GM21423 (cell line): ENCODE measurements around the gene PRR12.
A peak's percentile ranks its signal among the peaks of the same experiment; 100 is the strongest.

Experiments
- ATAC-seq: cut with Tn5 transposase; IDR thresholded peaks from one replicate; pipeline ENCODE4 v1.9.1; 2021; ENCODE audit warnings: mild to moderate bottlenecking, moderate library complexity; ENCODE audit not compliant: unreplicated experiment

Gene PRR12

DNA sequence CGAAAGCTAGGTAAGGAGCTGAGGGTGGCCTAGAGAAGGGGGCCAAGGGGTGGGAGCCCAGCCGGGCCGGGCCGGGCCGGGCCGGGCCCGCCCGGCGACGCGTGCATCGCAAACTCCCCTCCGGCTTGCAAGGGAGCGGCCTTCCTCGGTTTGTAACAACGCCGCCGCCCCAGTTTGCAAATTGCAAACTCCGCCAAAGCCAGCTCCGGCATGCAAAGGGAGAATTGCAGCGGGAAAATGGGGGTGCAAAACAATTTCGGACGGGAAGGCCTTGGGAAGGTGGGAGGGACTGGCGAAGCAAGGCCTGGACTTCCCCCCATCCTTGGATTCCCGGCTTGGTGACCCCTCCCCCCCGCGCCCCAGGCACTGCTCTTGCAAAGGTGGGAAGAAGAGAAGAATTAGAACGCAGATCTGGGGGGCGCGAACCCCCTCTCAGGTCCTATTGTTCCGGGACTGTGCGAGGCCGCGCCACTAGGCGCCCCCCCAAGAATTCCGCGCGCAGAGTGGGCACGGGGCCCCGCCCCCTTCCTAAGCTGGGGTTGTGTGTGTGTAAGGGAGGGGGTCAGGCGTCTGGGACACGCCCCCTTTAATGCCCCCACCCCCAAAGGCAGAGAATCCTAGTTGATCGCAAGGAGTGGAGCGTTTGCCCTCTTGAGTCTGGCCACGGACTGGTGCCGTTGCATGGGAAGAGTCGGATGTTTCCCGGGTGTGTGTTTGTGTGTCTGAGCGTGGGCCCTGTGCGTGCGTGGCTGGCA lies 926 bp downstream of the PRR12 start:
- ATAC-seq: no peak

DNA sequence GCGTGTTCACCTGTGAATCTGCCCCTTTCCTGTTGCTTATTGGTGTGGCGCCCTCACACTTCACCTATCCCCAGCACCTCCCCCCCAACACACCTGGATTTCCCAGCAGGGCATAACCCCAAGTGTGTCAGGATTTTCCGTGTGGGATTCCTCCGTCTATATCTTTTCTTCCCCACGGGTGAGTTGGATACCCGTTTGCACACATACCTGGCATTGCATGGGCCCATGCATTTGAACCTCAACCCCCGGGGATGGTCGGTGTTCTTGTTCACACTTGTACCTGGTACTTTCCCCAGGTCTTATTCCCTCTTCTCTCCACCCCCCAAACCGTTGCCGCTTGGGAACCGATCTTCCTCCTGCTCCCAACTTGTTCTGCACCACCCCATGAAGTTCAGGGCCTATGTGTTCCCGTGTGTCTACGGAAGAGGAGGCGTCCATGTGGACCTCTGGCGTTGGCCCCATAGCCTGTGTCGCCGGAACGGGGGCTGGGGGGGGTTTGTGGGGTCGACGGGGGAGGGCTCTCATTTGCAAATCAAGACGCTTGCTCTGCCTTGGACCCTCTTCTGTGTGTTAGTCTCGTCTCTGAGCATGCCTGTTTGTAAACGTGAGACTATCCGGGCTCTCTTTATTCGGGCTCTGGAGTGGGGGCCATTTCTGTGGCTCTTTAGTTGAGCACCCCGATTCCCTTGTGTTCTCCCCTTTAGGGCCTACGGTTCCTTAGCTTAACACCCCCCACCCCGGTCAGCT lies 1.7 kb downstream of the PRR12 start:
- ATAC-seq: no peak

DNA sequence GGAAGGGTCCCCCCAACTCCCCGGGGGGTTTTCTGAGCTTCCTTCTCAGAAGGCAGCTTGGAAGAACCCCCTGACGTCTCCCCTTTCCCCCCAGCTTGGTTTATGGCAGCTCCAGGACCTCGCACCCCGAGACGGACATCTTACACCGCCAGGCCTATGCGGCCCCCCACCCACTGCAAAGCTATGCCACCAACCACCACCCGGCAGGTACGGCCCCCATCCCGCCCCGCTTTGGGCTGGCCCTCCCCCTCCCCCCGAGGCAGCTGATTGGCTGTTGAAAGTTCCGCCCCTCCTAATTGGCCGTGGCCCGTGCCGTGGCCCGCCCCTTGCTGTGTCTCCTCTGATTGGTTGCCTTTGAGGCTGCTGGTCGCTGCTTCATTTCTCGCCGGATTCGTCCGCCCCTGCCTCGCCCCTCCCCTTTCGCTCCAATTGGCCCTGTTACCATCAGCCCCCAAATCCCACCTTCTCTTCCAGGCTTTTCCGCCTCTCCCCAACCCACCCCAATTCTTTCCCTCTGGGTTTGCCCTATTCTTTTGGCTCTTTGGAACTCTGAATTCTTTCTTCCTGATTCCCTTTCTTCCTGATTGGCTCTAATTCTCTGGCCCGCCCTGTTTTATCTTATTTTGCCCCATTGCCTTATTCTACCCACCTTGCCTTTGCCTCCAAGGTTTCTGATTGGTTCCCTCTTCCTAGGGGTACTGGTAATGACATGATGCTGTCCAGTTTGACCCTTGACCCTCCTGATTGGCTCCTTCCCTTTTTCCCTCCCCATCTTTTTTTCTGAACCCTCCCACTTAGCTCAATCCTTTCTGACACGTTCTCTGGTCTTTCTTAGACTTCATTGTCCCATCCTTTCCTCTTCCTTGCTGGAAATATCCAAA lies 2.5 kb downstream of the PRR12 start:
- ATAC-seq: peak; percentile 39

DNA sequence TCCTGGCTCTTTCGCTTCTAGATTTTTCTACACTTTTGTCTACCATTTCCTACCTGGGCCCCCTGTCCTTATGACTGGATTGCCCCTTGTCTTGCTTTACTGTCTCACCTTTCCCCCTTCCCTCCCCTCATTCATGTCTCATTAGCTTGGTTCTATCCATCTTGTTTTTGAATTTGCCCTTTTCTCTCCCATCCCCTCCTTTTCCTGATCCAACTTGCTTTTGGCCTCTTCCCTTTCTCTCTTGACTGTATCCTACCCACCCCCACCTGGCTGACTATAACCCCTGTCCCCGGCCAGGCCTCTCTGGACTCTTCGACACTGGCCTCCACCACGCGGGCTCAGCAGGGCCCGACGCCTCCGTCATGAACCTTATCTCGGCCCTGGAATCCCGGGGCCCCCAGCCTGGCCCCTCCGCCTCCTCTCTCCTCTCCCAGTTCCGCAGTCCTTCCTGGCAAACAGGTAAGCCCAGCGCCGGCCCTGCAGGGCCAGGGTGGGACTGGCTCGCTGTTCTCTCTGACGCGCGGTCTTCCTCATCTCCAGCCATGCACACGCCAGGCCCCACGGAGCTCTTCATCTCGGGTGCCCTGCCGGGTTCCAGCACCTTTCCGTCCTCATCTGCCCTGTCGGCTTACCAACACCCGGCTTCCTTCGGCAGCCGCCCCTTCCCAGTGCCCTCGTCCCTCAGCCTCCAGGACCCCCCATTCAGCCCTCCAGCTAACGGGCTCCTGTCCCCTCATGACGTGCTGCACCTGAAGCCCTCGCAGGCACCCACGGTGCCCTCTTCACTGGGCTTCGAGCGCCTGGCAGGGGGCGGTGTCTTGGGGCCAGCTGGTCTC lies 3.4 kb downstream of the PRR12 start:
- no peak for ATAC-seq

DNA sequence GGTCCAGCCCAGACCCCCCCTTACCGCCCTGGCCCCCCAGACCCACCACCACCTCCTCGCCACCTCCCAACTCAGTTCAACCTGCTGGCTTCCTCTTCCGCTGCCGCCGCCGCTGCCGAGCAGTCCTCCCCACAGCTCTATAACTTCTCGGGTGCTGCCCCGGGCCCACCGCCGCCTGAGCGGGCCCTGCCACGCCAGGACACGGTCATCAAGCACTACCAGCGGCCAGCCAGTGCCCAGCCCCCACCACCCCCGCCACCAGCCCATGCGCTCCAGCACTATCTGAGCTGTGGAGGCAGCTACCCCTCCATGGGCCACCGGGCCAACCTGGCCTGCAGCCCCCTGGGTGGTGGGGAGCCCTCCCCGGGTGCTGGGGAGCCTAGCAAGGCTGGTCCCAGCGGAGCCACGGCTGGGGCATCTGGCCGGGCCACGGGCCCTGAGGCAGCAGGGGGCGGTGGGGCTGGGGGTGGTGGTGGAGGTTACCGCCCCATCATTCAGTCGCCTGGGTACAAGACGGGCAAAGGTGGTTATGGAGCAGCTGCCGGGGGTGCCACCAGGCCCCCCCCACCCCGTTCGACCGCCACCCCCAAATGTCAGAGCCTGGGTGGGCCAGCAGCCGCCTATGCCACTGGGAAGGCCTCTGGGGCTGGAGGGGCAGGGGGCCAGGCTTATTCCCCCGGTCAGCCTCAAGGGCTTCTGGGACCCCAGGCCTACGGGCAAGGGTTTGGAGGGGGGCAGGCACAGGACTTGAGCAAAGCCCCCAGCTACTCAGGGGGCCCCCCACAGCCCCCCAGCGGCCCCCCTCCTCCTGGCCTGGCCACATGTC lies 4.2 kb downstream of the PRR12 start:
- no peak for ATAC-seq

DNA sequence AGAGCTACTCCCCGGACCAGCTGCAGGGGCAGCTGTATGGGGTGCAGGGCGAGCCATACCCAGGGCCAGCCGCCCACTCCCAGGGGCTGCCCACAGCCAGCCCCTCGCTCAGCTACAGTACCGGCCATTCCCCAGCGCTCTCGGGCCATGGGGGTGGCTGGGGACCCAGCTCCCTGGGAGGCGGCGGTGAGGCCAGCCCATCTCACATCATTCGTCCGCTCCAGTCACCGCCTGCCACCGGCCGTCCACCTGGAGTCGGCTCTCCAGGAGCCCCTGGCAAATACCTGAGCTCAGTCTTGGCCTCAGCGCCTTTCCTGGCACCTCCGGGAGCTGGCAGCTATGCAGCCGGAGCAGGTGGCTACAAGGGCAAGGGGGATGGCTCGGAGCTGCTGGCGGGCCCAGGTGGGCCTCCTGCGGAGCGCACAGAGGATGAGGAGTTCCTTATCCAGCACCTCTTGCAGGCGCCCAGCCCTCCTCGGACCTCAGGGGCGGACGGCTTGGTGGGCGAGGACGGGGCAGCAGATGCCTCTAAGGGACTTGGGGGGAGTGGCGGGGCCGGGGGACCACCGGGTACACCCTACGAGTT lies 4.9 kb downstream of the PRR12 start:
- ATAC-seq: no peak

DNA sequence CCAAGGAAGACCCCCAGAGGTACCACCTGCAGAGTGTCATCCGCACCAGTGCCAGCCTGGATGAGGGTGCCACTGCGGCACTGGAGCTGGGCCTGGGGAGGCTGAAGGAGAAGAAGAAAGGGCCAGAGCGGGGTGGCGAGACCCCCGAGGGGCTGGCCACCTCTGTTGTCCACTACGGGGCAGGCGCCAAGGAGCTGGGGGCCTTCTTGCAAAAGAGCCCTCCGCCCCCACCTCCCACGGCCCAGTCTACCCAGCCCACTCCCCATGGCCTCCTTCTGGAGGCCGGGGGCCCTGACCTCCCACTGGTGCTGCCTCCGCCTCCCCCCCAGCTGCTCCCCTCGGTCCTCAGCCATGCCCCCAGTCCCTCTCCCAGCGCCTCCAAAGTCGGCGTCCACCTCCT lies 5.4 kb downstream of the PRR12 start:
- ATAC-seq: no peak

DNA sequence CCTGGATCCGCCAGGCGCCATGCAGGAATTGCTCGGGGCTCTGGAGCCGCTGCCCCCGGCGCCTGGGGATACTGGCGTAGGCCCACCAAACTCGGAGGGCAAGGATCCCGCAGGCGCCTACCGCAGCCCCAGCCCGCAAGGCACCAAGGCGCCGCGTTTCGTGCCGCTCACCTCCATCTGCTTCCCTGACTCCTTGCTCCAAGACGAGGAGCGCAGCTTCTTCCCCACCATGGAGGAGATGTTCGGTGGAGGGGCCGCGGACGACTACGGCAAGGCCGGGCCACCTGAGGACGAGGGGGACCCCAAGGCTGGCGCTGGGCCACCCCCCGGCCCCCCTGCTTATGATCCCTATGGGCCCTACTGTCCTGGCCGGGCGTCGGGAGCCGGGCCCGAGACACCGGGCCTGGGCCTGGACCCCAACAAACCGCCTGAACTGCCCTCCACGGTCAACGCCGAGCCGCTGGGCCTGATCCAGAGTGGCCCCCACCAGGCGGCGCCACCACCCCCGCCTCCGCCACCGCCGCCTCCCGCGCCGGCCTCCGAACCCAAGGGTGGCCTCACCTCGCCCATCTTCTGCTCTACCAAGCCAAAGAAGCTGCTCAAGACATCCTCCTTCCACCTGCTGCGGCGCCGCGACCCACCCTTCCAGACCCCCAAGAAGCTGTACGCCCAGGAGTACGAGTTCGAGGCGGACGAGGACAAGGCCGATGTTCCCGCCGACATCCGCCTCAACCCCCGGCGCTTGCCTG lies 6.1 kb downstream of the PRR12 start:
- ATAC-seq: no peak

DNA sequence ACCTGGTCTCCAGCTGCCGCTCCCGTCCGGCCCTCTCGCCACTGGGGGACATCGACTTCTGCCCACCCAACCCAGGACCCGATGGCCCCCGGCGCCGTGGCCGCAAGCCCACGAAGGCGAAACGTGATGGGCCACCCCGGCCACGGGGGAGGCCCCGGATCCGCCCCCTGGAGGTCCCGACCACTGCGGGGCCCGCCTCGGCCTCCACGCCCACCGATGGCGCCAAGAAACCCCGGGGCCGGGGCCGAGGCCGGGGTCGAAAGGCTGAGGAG lies 6.7 kb downstream of the PRR12 start:
- ATAC-seq: no peak

DNA sequence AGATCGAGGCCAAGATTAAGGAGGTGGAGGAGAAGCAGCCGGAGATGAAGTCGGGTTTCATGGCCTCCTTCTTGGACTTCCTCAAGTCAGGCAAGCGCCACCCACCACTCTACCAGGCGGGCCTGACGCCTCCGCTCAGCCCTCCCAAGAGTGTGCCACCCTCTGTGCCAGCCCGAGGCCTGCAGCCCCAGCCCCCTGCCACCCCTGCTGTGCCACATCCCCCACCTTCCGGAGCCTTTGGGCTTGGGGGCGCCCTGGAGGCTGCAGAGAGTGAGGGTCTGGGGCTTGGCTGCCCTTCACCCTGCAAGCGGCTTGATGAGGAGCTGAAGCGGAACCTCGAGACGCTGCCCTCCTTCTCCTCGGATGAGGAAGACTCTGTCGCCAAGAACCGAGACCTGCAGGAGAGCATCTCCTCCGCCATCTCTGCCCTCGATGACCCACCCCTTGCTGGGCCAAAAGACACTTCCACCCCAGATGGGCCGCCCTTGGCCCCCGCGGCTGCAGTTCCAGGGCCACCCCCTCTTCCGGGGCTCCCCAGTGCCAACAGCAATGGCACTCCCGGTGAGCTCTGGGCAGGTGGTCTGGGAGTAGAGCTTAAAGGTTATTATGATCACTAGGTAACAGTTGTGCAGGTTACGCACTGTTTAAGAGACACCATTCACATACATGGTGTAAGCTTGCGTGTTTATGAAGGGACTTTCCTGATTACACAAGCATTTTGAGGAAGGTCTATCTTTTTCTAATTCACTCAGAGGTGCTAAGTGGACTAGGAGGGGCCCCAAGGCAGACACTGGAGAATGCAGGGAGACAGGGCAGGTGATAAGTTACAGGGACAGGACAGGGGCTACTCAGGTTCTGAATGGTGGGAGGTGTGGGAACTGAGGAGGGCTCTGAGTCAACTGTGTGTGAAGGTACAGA lies 8.7 kb downstream of the PRR12 start:
- ATAC-seq: no peak

DNA sequence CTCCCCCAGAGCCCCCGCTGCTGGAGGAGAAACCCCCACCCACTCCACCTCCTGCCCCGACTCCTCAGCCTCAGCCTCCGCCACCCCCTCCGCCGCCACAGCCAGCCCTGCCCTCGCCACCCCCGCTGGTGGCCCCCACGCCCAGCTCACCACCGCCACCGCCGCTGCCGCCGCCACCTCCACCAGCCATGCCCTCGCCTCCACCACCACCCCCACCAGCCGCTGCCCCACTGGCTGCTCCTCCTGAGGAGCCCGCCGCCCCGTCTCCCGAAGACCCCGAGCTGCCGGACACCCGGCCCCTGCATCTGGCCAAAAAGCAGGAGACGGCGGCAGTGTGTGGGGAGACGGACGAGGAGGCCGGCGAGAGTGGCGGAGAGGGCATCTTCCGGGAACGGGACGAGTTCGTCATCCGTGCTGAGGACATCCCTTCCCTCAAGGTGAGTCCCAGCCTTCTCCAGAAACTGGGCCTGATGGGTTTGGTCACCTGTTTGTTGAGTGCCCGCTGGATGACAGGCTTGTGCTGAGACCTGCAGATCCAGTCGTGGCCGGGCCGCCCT lies 10.6 kb downstream of the PRR12 start:
- ATAC-seq: no peak

DNA sequence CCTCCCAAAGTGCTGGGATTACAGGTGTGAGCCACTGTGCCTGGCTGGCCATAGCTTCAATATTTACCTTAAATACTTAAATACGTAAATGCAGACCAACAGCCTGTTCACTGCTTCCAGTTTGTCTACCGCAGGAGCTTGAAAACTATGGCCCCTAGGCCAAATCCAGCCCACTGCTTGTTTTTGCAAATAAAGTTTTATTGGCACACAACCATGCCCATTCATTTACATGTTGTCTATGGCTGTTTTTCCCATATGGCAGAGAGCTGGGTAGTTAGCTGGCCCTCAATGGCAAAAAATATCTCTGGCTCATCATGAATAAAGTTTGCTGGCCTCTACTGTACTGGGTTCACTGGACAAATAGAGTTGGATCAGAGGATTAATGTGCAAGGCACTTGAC lies 11.8 kb downstream of the PRR12 start:
- ATAC-seq: no peak

DNA sequence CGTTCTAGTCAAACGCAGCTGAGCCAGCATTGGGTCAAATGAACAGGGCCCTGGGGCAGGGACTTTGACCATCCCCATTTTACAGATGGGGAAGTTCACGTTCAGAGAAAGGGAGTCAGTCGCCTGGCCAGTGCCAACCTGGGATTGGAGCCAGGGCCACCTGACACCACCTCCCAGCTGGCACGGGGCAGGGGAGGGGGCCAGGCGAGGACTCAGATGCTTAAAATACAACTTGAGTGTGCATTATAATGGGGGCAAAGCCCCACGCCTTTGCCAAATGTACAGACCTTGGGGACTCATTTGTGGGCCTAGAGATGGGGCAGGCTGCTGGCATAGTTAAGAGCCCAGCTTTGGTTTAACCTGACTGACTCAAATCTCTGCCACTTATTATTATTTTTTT lies 14.6 kb downstream of the PRR12 start:
- no peak for ATAC-seq

DNA sequence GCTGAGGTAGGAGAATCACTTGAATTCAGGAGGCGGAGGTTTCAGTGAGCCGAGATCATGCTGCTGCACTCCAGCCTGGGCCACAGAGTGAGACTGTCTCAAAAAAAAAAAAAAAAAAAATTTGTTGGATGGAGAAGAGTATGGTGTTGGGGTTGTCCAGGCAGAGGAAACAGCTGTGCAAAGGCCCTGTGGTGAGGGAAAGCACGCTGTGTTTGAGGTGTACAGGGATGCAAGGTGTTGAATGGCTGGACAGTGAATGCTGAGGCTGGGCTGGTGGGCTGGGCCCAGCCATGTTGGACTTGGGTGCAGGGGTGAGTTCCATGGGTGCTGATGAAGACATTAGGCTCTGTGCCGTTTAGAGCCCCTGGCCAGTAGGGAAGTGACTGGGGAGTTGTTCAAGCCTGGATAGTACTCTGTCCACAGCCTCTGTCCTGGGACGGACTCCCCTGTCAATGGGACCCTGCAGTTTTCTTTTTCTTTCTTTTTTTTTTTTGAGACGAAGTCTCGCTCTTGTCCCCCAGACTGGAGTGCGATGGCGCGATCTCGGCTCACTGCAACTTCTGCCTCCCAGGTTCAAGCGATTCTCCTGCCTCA lies 18.6 kb downstream of the PRR12 start:
- ATAC-seq: no peak

DNA sequence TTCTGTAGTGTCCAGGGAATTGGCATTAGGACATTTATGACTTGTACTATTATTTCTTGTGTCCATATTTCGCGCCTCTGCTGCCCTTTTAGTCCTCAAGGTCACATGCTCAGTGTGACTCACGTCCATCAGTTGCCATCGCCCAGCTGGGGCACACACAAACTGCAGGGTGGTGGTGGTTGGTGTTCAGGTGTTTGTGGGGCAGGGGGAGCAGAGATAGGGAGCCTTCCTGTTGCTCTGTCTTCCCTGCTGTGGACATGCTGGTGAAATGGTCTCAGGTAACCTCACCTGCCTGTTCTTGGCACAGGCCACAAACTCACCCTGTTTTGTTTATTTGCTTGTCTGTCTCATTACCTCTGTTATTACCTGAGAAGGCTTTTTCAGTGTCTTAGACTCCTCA lies 22.4 kb downstream of the PRR12 start:
- ATAC-seq: no peak

DNA sequence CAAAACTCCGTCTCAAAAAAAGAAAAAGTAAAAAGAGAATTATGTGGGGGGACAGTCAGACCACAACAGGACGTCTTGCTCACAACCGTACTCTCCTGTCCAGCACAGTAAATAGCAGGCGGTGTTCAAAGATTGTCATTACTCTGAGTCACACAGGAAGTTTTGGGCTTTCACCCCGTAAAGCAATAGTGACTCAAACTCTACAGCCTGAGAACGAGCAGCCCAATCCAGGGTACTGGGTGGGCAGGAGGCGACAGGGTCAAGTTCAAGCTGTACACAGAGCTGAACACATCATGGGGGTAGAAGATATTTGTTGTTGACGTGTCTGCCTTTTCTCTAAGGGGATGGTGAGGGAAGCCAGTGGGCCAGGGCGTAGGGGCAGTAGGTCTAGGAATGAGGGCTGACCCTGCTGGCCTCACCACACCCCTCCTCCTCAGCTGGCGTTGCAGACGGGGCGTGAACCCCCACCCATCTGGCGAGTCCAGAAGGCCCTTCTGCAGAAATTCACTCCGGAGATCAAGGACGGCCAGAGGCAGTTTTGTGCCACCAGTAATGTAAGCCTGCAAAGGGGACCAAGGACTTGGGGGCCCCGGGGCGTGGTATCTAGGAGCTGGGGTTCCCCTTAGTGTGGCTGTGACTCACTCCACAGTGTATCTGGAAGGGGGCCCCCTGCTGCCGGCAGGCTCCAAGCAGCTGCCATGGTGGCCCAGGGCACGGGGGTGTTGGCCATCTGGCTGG lies 23.3 kb downstream of the PRR12 start:
- ATAC-seq: no peak

DNA sequence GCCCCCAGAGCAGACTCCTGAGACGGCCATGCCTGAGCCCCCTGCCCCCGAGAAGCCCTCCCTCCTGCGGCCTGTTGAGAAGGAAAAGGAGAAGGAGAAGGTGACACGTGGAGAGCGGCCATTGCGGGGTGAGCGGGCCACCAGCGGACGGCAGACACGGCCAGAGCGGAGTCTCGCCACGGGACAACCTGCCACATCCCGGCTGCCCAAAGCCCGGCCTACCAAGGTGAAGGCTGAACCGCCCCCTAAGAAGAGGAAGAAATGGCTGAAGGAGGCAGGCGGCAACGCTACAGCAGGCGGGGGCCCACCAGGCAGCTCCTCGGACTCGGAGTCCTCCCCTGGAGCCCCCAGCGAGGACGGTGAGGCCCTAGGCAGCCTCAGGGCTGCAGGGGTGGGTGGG lies 24.9 kb downstream of the PRR12 start:
- no peak for ATAC-seq
